ENCODE measurements around the gene SLC44A5. TPM values are rescaled to one million over a fixed set of nuclear protein-coding genes. Genes with fewer than 3 reads are reported as not detected.

The SLC44A5 gene
- total and polyA plus RNA-seq, 8 donors = 0.12 to 6.7 (median 3.9) TPM; not detected in 3

GRCh38 chr1:75475696-75476095 is 135.2 kb downstream of the SLC44A5 start:
- H3K4me3 ChIP-seq = no peak overlapping the region
- no peak overlapping the region for H3K27ac ChIP-seq
- 91 to 98% (median 93%) methylated on average over 4 of the region's 4 CpGs for WGBS, 5 donors
- no peak for TF ChIP-seq POLR2AphosphoS5 (IDR thresholded peaks at IDR 0.05)
- no peak for TF ChIP-seq CTCF (IDR thresholded peaks at IDR 0.05)
- no peak for TF ChIP-seq POLR2A (IDR thresholded peaks at IDR 0.05)
- TF ChIP-seq EP300 (IDR thresholded peaks at IDR 0.05) = no peak
- H3K4me1 ChIP-seq = no peaks in the 10 kb centered on the region
- H3K9me3 ChIP-seq = peaks cover 0 to 7% (median 0%) of the 10 kb centered on the region in 4 donors
- DNase-seq = no peak
- H3K36me3 ChIP-seq = no peaks in the 10 kb centered on the region
- no peaks in the 10 kb centered on the region for H3K27me3 ChIP-seq
- intact Hi-C loops (cut with DNase I; ENCODE audit: low total_unique reads) = no loop called here

GRCh38 chr1:75472971-75473603 is 137.8 kb downstream of the SLC44A5 start:
- no peak overlapping the region for H3K27ac ChIP-seq
- TF ChIP-seq POLR2AphosphoS5 (IDR thresholded peaks at IDR 0.05) = no peak
- TF ChIP-seq EP300 (IDR thresholded peaks at IDR 0.05) = no peak
- H3K36me3 ChIP-seq = no peaks in the 10 kb centered on the region
- DNase-seq = no peak
- no peaks in the 10 kb centered on the region for H3K27me3 ChIP-seq
- WGBS, 5 donors = 62 to 76% (median 72%) methylated on average over 4 of the region's 4 CpGs
- H3K4me1 ChIP-seq = no peaks in the 10 kb centered on the region
- peaks cover 0 to 7% (median 0%) of the 10 kb centered on the region in 4 donors for H3K9me3 ChIP-seq
- no peak overlapping the region for H3K4me3 ChIP-seq
- intact Hi-C loops (cut with DNase I; ENCODE audit: low total_unique reads) = no loop called here

- WGBS, 5 donors = 40 to 63% (median 53%) methylated on average over 5 of the region's 5 CpGs
- H3K4me3 ChIP-seq = no peak overlapping the region
- no peak for TF ChIP-seq EP300 (IDR thresholded peaks at IDR 0.05)
- TF ChIP-seq CTCF (IDR thresholded peaks at IDR 0.05) = no peak
- no peak for TF ChIP-seq POLR2AphosphoS5 (IDR thresholded peaks at IDR 0.05)
- no peak for TF ChIP-seq POLR2A (IDR thresholded peaks at IDR 0.05)
- no peak overlapping the region for H3K27ac ChIP-seq
- DNase-seq = no peak
- intact Hi-C loops (cut with DNase I; ENCODE audit: low total_unique reads) = no loop called here
- peaks cover 0 to 7% (median 0%) of the 10 kb centered on the region in 4 donors for H3K9me3 ChIP-seq
- H3K4me1 ChIP-seq = no peaks in the 10 kb centered on the region
- H3K36me3 ChIP-seq = no peaks in the 10 kb centered on the region
- H3K27me3 ChIP-seq = no peaks in the 10 kb centered on the region
Observed at GRCh38 chr1:75472089-75472970, 138.6 kb downstream of the SLC44A5 start.

GRCh38 chr1:75471252-75471651 is 139.7 kb downstream of the SLC44A5 start:
- TF ChIP-seq EP300 (IDR thresholded peaks at IDR 0.05) (no peak), POLR2A (IDR thresholded peaks at IDR 0.05) (no peak), POLR2AphosphoS5 (IDR thresholded peaks at IDR 0.05) (no peak), CTCF (IDR thresholded peaks at IDR 0.05) (no peak)
- H3K36me3 ChIP-seq = no peaks in the 10 kb centered on the region
- no peaks in the 10 kb centered on the region for H3K4me1 ChIP-seq
- no peaks in the 10 kb centered on the region for H3K27me3 ChIP-seq
- intact Hi-C loops (cut with DNase I; ENCODE audit: low total_unique reads) = no loop called here
- H3K9me3 ChIP-seq = peaks cover 0 to 4% (median 0%) of the 10 kb centered on the region in 4 donors
- DNase-seq = no peak
- H3K4me3 ChIP-seq = no peak overlapping the region
- WGBS, 5 donors = 67 to 75% (median 70%) methylated on average over 3 of the region's 3 CpGs
- H3K27ac ChIP-seq = no peak overlapping the region

All from stomach (tissue), 9 donors.